ENCODE data around the gene NDUFA6.
"Not testable (repeated sequence)": the region's sequence is repeated elsewhere in the genome, so short reads cannot be mapped to it uniquely, and the experiment has no call there.

NDUFA6 gene

GRCh38 chr22:42114721-42115120 is 24.1 kb upstream of the NDUFA6 start:
- no peak for DNase-seq (ENCODE audit: low read depth in 1 of 2, low spot score in 1 of 2)

DNA sequence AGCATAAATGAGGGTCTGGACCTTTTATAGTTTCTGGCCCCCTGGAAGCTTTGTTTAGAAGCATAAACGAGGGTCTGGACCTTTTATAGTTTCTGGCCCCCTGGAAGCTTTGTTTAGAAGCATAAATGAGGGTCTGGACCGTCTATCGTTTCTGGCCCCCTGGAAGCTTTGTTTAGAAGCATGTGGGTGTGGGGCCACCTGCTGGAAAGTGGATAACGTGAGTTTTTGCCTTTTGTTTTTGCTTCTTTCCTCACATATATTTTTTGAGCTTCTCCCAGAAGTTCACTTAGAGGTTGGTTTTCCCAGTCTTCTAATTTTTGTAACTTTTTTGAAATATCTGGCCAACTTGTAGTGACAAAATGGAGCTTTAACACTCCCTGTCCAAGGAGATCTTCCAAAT is 22.2 kb upstream of the NDUFA6 start:
- DNase-seq (ENCODE audit: low read depth in 1 of 2, low spot score in 1 of 2), result not testable (repeated sequence)

DNA sequence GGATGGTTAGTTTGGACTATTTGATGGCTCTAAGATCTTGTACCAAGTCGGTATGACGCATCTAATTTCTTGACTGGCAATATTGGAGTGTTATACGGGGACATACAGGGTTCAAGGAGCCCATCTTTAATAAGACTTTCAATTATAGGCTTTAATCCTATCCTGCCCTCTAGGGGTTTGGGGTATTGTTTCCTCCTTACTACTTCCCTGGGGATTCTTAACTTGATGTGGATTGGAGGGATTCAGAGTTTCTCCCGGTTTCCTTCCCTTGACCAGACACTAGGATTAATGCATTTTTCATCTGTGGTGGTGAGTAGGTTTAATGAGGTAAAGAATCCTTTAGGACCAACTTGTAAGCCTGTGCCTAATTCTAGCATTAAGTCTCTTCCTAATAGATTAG is 21.2 kb upstream of the NDUFA6 start:
- DNase-seq (ENCODE audit: low read depth in 1 of 2, low spot score in 1 of 2), result no peak

GRCh38 chr22:42108848-42109247 is 18.3 kb upstream of the NDUFA6 start:
- DNase-seq (ENCODE audit: low read depth in 1 of 2, low spot score in 1 of 2), result no peak

- DNase-seq (ENCODE audit: low read depth in 1 of 2, low spot score in 1 of 2), result not testable (repeated sequence)
Observed at GRCh38 chr22:42104332-42104860, 13.8 kb upstream of the NDUFA6 start.

GRCh38 chr22:42101199-42101598 is 10.6 kb upstream of the NDUFA6 start:
- no peak for DNase-seq (ENCODE audit: low read depth in 1 of 2, low spot score in 1 of 2)

- no peak for DNase-seq (ENCODE audit: low read depth in 1 of 2, low spot score in 1 of 2)
Observed at GRCh38 chr22:42091455-42091782, 847 bp upstream of the NDUFA6 start.

DNA sequence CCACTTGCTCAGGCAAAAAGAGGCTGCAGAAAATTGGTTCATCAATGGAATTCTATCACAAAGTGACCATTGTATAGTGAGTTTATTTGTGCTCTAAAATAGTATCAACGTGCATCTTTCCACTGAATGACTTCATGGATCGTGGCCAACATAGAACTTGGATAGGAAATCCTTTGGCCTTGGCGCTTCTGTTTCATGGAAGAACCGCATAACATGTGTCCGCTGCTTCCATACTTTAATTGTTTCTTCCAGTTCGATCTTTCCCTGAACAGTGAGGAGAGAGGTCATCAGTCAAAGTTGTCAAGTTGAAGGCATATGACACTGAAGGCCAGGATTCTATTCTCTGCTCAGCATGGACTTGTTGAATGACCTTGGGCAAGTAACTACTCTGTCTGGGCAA is 4.5 kb downstream of the NDUFA6 start:
- DNase-seq (ENCODE audit: low read depth in 1 of 2, low spot score in 1 of 2), result no peak

GRCh38 chr22:42084874-42085273 is 5.7 kb downstream of the NDUFA6 start:
- no peak for DNase-seq (ENCODE audit: low read depth in 1 of 2, low spot score in 1 of 2)

DNA sequence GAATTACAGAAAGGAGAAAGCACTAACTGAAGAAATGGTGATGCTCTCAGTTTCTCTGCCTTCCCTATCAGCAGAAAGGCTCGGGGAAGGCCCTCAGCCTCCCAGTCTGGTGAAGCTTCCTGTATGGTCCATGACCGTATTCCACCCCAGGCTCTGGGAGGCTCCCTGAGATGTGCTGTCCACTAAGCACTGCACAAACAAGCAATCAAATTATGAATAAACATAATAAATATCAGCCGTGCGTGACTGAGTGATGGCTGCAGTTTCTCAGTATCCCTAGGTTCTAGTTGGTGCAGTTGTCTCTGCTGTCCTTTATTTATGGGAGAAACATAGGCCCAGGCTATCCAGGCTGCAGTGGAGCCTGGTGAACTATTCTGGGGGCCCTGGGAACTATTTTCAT is 7.5 kb downstream of the NDUFA6 start:
- DNase-seq (ENCODE audit: low read depth in 1 of 2, low spot score in 1 of 2), result no peak

- no peak for DNase-seq (ENCODE audit: low read depth in 1 of 2, low spot score in 1 of 2)
Observed at GRCh38 chr22:42080287-42080686, 10.3 kb downstream of the NDUFA6 start.

- peak; percentile 94 to 97 for DNase-seq (ENCODE audit: low read depth in 1 of 2, low spot score in 1 of 2)
Observed at GRCh38 chr22:42079319-42080251, 11.0 kb downstream of the NDUFA6 start, which contains the start of gene SMDT1. Gene SMDT1 (plus strand): TSS chr22:42079700. CDS start chr22:42079769, 69 bp downstream.

- no peak for DNase-seq (ENCODE audit: low read depth in 1 of 2, low spot score in 1 of 2)
Observed at GRCh38 chr22:42078469-42079318, 11.9 kb downstream of the NDUFA6 start.

GRCh38 chr22:42077486-42078125 is 13.0 kb downstream of the NDUFA6 start:
- DNase-seq (ENCODE audit: low read depth in 1 of 2, low spot score in 1 of 2), result no peak

DNA sequence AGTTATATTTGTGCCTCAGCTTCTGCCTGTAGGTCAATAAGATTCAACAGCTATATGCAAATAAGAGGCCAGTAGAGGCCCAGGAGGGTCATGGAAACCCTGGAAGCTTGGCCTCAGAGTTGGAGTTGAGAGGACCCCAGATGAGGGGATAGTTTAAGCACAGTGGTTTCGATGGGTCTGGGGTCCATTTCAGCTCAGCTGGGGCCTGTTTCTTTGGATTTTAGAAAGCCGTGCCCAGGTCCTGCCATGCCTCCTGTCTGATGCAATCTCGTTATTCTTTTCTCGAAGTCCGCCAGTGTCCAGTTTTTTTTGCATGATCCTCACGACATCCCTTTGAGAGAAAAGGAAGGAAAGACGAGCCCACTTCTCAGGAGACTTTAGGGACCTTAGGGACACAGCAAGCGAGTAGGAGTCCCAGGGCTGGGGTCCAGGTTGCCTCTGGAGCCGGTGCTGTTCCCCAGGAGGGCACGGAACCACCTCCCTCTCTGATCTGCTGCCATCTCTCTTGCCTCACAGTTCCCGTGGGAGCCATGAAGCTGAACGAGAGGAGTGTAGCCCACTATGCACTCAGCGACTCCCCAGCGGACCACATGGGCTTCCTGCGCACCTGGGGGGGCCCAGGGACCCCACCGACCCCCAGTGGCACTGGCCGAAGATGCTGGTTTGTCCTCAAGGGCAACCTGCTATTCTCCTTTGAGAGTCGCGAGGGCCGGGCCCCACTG is 13.6 kb downstream of the NDUFA6 start:
- no peak for DNase-seq (ENCODE audit: low read depth in 1 of 2, low spot score in 1 of 2)

- no peak for DNase-seq (ENCODE audit: low read depth in 1 of 2, low spot score in 1 of 2)
Observed at GRCh38 chr22:42074846-42075676, 15.5 kb downstream of the NDUFA6 start.

DNA sequence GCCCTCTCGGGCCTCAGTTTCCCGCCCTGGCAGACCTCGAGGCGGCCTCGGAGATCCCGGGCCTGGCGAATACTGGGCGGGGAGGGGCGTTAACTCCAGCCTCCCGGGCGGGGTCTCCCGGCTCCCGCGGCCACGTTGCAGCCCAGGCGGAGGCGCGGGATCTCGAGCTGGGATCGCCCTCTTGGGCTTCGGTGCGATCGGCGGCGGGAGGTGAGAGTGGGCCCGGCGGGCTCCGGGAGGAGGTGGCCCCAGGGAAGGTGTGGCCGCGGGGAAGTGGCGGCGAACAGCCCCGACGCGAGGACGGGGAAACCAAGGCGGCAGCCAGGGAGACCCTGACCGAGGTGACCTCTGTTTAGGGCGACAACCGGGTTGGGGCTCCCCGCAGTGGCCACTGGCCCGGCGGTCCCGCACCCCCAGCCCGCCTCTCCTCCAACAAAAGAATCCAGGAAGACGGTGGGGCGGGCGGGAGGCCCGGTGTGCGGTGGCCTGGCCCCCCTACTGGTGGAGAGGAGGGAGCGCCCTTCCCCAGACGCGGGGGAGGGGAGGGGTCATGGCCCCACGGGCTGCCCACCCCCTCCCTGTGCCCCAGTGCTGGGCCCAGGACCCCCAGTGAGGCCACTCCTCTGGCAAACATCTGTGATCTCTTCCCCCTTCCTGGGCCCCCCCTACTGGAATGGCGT is 16.3 kb downstream of the NDUFA6 start, which contains the start of gene PHETA2:
Gene PHETA2 (plus strand): TSS at position 117 of the 680 bp plus-strand sequence. CDS start 3,046 bp downstream, outside the sequence.
- DNase-seq (ENCODE audit: low read depth in 1 of 2, low spot score in 1 of 2), result peak in 1 of 2 donors; percentile 35

DNA sequence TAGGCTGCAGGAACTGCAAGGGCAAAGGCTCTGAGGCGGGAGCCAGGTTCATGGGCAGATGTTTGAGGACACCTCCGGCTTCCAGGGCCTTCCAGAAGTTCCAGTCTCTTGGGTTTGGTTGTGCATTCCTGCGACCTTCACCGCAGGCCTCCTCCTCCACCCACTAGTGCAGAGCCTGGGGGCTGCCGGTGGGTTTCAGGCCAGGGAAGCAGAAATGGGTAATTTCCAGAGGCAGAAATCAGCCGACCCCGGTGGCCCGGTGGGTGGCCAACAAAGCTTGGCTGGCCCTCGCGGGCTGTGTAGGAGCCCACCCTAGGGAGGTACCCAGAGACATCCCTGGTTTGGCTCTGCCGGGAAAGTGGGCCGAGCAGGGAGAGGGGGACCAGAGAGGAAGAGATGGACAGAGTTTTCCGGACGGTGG is 16.9 kb downstream of the NDUFA6 start:
- no peak for DNase-seq (ENCODE audit: low read depth in 1 of 2, low spot score in 1 of 2)

Data from stimulated activated CD4-positive, alpha-beta T cell treated with anti-CD3 and anti-CD28 coated beads, Interleukin-15, amount 100 ng/mL, for 1 hour (primary cell).